ENCODE data around the gene CLTRN.
"Not testable (repeated sequence)": the region's sequence is repeated elsewhere in the genome, so short reads cannot be mapped to it uniquely, and the experiment has no call there.

Gene CLTRN

GRCh38 chrX:15664487-15665444, at the start of gene CLTRN:
Gene CLTRN, minus strand, starts transcription at chrX:15664805. Its CDS starts 30 bp downstream, at chrX:15664775.
- no peak for ATAC-seq

- not testable (repeated sequence) for ATAC-seq
These were observed 39.7 kb upstream of the CLTRN start for GRCh38 chrX:15704273-15704672.

GRCh38 chrX:15703809-15704208, 39.2 kb upstream of the CLTRN start:
- ATAC-seq, result not testable (repeated sequence)

- ATAC-seq, result no peak
These were observed 38.1 kb upstream of the CLTRN start for GRCh38 chrX:15702488-15703371.

- no peak for ATAC-seq
These were observed 31.9 kb upstream of the CLTRN start for GRCh38 chrX:15696516-15696915.

- ATAC-seq, result no peak
These were observed 30.4 kb upstream of the CLTRN start for GRCh38 chrX:15694941-15695451.

- ATAC-seq, result peak; percentile 48 to 55
These were observed 22.4 kb upstream of the CLTRN start for GRCh38 chrX:15686818-15687685.

- ATAC-seq, result no peak
These were observed 18.6 kb upstream of the CLTRN start for GRCh38 chrX:15683193-15683592.

GRCh38 chrX:15681433-15681832, 16.8 kb upstream of the CLTRN start:
- ATAC-seq, result no peak

- no peak for ATAC-seq
These were observed 15.8 kb upstream of the CLTRN start for GRCh38 chrX:15680401-15680800.

GRCh38 chrX:15679246-15679645, 14.6 kb upstream of the CLTRN start:
- no peak for ATAC-seq

- no peak for ATAC-seq
These were observed 13.7 kb upstream of the CLTRN start for GRCh38 chrX:15678339-15678738.

- ATAC-seq, result no peak
These were observed 12.3 kb upstream of the CLTRN start for GRCh38 chrX:15676886-15677285.

- peak; percentile 67 to 74 for ATAC-seq
These were observed 10.9 kb upstream of the CLTRN start for GRCh38 chrX:15675490-15675921.

- ATAC-seq, result peak; percentile 82 to 83
These were observed 10.4 kb upstream of the CLTRN start for GRCh38 chrX:15674841-15675489.

- no peak for ATAC-seq
These were observed 9.9 kb upstream of the CLTRN start for GRCh38 chrX:15674514-15674840.

- ATAC-seq, result no peak
These were observed 9.4 kb upstream of the CLTRN start for GRCh38 chrX:15673970-15674369.

- no peak for ATAC-seq
These were observed 8.3 kb upstream of the CLTRN start for GRCh38 chrX:15672881-15673280.

GRCh38 chrX:15663439-15663838, 1.2 kb downstream of the CLTRN start:
- ATAC-seq, result no peak

GRCh38 chrX:15654804-15655203, 9.8 kb downstream of the CLTRN start:
- not testable (repeated sequence) for ATAC-seq

- no peak for ATAC-seq
These were observed 10.6 kb downstream of the CLTRN start for GRCh38 chrX:15653961-15654360.

GRCh38 chrX:15647510-15647909, 17.1 kb downstream of the CLTRN start:
- not testable (repeated sequence) for ATAC-seq

Measured in activated CD4-positive, CD25-positive, alpha-beta regulatory T cell treated with anti-CD3 and anti-CD28 coated beads, Interleukin-2, amount 50 U/mL, for 24 hours (primary cell).